PC-9 (cell line): Measurements from ENCODE around the gene SH2D1B. TPM values are rescaled to one million over a fixed set of nuclear protein-coding genes. Genes with fewer than 3 reads are reported as not detected.

Experiments
- BruUV-seq: library from RNA; stranded (reverse); fragments of 400-500 nt; replicated peaks from 2 replicates; lab custom pipeline; 2021; lab: Mats Ljungman, UMichigan
- CTCF ChIA-PET: fragments of 300-600 bp; sonication (Branson Sonifier 250); formaldehyde crosslinking; loops from one replicate; lab custom pipeline; 2022; ENCODE audit warnings: antibody characterized with exemption; lab: Charles Lee
- POLR2A ChIA-PET: fragments of 300-600 bp; sonication (Branson Sonifier 250); formaldehyde crosslinking; loops from one replicate; lab custom pipeline; 2022; ENCODE audit warnings: antibody characterized with exemption; ENCODE audit not compliant: unreplicated experiment; lab: Charles Lee
- DNase-seq, 2 experiments: peaks; one replicate each; pipeline versions ENCODE4 v3.0.0 to v3.0.0-alpha.2; 2015 to 2022; ENCODE audit warnings: mixed read lengths in 1 of 2
- H2AFZ ChIP-seq: fragments of 200-600 bp; sonication (generic); 2 replicates; pipeline ENCODE4 v1.8.1; 2017; ENCODE audit warnings: antibody characterized with exemption
- H3F3A ChIP-seq: fragments of 200-600 bp; sonication (generic); 2 replicates; pipeline ENCODE4 v1.8.1; 2017; ENCODE audit warnings: antibody characterized with exemption, mild to moderate bottlenecking, low read depth; ENCODE audit not compliant: insufficient read depth
- H3K27ac ChIP-seq: fragments of 200-600 bp; sonication (generic); 2 replicates; pipeline ENCODE4 v1.6.1; 2016; ENCODE audit warnings: mixed run types
- H3K27me3 ChIP-seq: fragments of 200-600 bp; sonication (generic); 2 replicates; pipeline ENCODE4 v1.6.1; 2016; ENCODE audit warnings: low read depth, mixed run types; ENCODE audit not compliant: insufficient read depth
- H3K36me3 ChIP-seq: fragments of 200-600 bp; sonication (generic); 2 replicates; pipeline ENCODE4 v1.6.1; 2016; ENCODE audit warnings: low read depth, mixed run types
- H3K4me1 ChIP-seq: fragments of 200-600 bp; sonication (generic); replicated peaks from 2 replicates; pipeline ENCODE4 v1.6.1; 2016; ENCODE audit warnings: mixed run types; ENCODE audit not compliant: insufficient read depth
- H3K4me2 ChIP-seq: fragments of 200-600 bp; sonication (generic); 2 replicates; pipeline ENCODE4 v1.6.1; 2017; ENCODE audit warnings: mixed run types
- H3K4me3 ChIP-seq: fragments of 200-600 bp; sonication (generic); 2 replicates; pipeline ENCODE4 v1.6.1; 2016; ENCODE audit warnings: mixed run types
- H3K79me2 ChIP-seq: fragments of 200-600 bp; sonication (generic); 2 replicates; pipeline ENCODE4 v1.6.1; 2017; ENCODE audit warnings: low read depth, mixed run types
- H3K9me2 ChIP-seq: fragments of 200-600 bp; sonication (generic); 2 replicates; pipeline ENCODE4 v1.8.1; 2017; ENCODE audit warnings: mild to moderate bottlenecking; ENCODE audit not compliant: insufficient read depth
- H3K9me3 ChIP-seq: fragments of 200-600 bp; sonication (generic); 2 replicates; pipeline ENCODE4 v1.8.1; 2016; ENCODE audit warnings: low read depth; ENCODE audit not compliant: insufficient read depth
- H4K20me1 ChIP-seq: fragments of 200-600 bp; sonication (generic); 2 replicates; pipeline ENCODE4 v1.8.1; 2017; ENCODE audit not compliant: insufficient read depth
- CTCF ChIP-seq: fragments of 200-600 bp; sonication (generic); conservative IDR thresholded peaks from 2 replicates; pipeline ENCODE4 v1.6.1; 2017; ENCODE audit warnings: mixed run types, antibody characterized with exemption, mild to moderate bottlenecking, moderate library complexity
- EZH2 ChIP-seq: fragments of 200-600 bp; sonication (generic); IDR thresholded peaks from 2 replicates; pipeline ENCODE4 v1.8.0; 2017; ENCODE audit warnings: antibody characterized with exemption, low read depth
- intact Hi-C: fragments of 100-400 bp; cut with micrococcal nuclease; formaldehyde crosslinking; loops from one replicate; pipeline ENCODE4 v1.10.0; 2022; ENCODE audit not compliant: unreplicated experiment
- total RNA-seq: library from RNA; stranded (reverse); gene quantifications from 2 replicates; pipeline ENCODE4 v1.2.3, GENCODE V29; 2021

SH2D1B gene
- total RNA-seq, 1 experiment from 2014 or later = not detected

- no peaks in the 10 kb centered on the region for H3K9me2 ChIP-seq
- intact Hi-C loops = no loop called here
- DNase-seq = no peak
- H4K20me1 ChIP-seq = no peaks in the 10 kb centered on the region
- no peaks in the 10 kb centered on the region for H3K27me3 ChIP-seq
- H3F3A ChIP-seq = no peaks in the 10 kb centered on the region
- peaks cover 11% of the 10 kb centered on the region; the same call in 1 of the 2 replicates for H3K36me3 ChIP-seq
- no peak overlapping the region for H3K4me3 ChIP-seq
- no TSS peak for BruUV-seq
- TF ChIP-seq EZH2 (no peak), CTCF (no peak)
- H2AFZ ChIP-seq = no peak overlapping the region
- no peaks in the 10 kb centered on the region for H3K4me1 ChIP-seq
- CTCF ChIA-PET = no interaction called here
- H3K27ac ChIP-seq = no peak overlapping the region
- no peaks in the 10 kb centered on the region for H3K79me2 ChIP-seq
- H3K4me2 ChIP-seq = no peak overlapping the region
- POLR2A ChIA-PET = no interaction called here
- H3K9me3 ChIP-seq = no peaks in the 10 kb centered on the region
These were observed 50.6 kb downstream of the SH2D1B start for GRCh38 chr1:162361349-162361748.

- Histone ChIP-seq H2AFZ (no peak overlapping the region), H4K20me1 (no peaks in the 10 kb centered on the region), H3K4me2 (no peak overlapping the region), H3K9me2 (no peaks in the 10 kb centered on the region), H3K36me3 (peaks cover 11% of the 10 kb centered on the region; the same call in 1 of the 2 replicates), H3K79me2 (no peaks in the 10 kb centered on the region), H3K9me3 (no peaks in the 10 kb centered on the region), H3K4me3 (no peak overlapping the region), H3K27ac (no peak overlapping the region), H3K27me3 (no peaks in the 10 kb centered on the region), H3F3A (no peaks in the 10 kb centered on the region), H3K4me1 (no peaks in the 10 kb centered on the region)
- TF ChIP-seq EZH2 = no peak
- no peak for TF ChIP-seq CTCF
- CTCF ChIA-PET = no interaction called here
- intact Hi-C loops = no loop called here
- DNase-seq = no peak
- no TSS peak for BruUV-seq
- POLR2A ChIA-PET = no interaction called here
These were observed 51.1 kb downstream of the SH2D1B start for GRCh38 chr1:162360874-162361260.

- TF ChIP-seq EZH2 = no peak
- no peak for TF ChIP-seq CTCF
- no peak overlapping the region for H3K4me3 ChIP-seq
- no peaks in the 10 kb centered on the region for H3K9me3 ChIP-seq
- no peak overlapping the region for H3K27ac ChIP-seq
- no peaks in the 10 kb centered on the region for H3K79me2 ChIP-seq
- POLR2A ChIA-PET = no interaction called here
- CTCF ChIA-PET = no interaction called here
- peaks cover 11% of the 10 kb centered on the region; the same call in 1 of the 2 replicates for H3K36me3 ChIP-seq
- intact Hi-C loops = no loop called here
- no peaks in the 10 kb centered on the region for H3F3A ChIP-seq
- H2AFZ ChIP-seq = no peak overlapping the region
- no peak for DNase-seq
- BruUV-seq = no TSS peak
- H3K9me2 ChIP-seq = no peaks in the 10 kb centered on the region
- H3K4me1 ChIP-seq = no peaks in the 10 kb centered on the region
- H3K4me2 ChIP-seq = no peak overlapping the region
- no peaks in the 10 kb centered on the region for H4K20me1 ChIP-seq
- no peaks in the 10 kb centered on the region for H3K27me3 ChIP-seq
These were observed 51.6 kb downstream of the SH2D1B start for GRCh38 chr1:162360237-162360873.
